NOMO-1 treated with dmso at 0.1 percent for 144 hours (cell line): Measurements from ENCODE around the gene NOS1AP.
A peak's percentile ranks its signal among the peaks of the same experiment; 100 is the strongest.
"Not testable (repeated sequence)": the region's sequence is repeated elsewhere in the genome, so short reads cannot be mapped to it uniquely, and the experiment has no call there.

ENCODE experiments used
- DNase-seq: peaks from one replicate; lab custom pipeline; 2025; ENCODE audit not compliant: unreplicated experiment; lab: John Stamatoyannopoulos, UW

NOS1AP gene

DNA sequence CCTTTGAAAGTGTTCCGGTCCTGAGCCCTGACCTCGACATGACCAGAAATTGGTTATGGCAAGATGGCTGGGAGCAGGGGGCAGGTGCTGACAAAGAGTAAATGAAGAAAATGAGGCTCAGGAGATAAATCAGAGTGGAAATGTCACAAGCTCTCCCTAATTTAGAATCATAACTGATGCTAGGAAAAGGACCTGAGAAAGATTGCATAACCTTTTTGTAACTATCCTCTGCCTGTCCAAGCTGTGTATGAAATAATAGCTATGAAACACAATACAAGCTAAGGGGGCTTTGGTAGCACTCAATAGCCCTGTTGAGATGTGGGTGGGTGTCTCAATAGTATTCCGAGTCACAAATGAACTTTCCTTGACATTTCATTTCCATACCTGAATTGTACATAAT, 12.9 kb upstream of the NOS1AP start:
- no peak for DNase-seq

- no peak for DNase-seq
These were observed 9.8 kb upstream of the NOS1AP start for GRCh38 chr1:162059721-162060120.

DNA sequence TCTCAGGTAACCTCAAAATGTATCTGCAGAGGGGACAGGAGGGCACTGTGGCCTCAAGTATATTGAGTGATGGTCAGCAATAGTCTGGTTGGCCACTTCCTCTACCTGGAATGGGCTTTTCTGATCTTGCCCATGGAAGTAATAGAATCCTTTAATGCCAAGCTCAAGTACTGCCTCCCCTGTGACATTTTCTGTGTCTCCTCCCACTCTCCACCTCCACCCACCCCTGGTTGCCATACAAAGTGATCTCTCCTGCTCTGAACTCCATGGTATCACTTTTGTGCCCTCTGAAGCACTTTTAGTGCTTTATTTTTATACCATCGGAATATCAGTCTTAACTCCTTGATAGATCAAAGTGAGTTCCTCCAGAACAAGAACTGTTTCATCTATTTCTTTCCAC, 9.2 kb upstream of the NOS1AP start:
- no peak for DNase-seq

DNA sequence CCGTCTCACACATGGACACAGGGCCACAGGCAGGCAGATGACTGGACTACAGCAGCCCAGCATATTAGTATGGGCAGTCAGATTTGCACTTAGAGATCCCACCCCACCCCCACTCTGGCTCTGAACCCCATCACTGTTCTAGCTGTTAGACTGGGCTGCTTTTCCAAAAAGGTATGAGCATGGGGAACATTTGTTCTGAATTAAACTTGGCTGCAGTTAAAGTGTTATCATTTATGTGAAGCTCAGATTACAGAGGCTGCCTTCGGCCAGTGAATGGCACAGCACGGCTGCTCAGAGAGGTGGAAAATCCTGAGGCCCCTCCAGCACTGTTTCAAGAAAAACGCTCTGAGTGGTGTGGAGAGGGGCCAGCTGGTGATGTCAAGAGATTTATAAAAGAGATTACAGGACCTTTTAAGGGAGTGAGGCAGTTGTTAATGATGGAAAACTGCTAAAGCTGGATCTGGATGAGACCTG, 6.9 kb upstream of the NOS1AP start:
- no peak for DNase-seq

GRCh38 chr1:162065016-162065415, 4.5 kb upstream of the NOS1AP start:
- DNase-seq, result no peak

GRCh38 chr1:162066836-162067235, 2.7 kb upstream of the NOS1AP start:
- DNase-seq, result not testable (repeated sequence)

DNA sequence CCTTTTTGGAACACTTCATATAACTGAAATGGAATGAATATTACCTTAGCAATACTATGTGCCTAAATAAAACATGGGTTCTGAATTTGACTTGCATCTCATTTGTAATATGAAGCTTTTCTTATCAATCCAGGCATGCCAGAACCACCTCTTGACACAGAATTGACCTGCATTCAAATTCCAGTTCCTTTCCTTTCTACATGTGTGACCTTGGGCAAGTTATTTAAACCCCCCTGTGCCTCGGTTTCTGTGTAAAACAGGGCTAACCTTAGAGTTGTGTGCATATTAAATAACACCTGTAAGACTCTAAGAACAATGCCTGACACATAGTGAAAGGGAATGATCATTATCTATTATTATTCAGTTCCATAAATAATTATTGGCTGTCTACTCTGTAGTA, 2.0 kb upstream of the NOS1AP start:
- no peak for DNase-seq

DNA sequence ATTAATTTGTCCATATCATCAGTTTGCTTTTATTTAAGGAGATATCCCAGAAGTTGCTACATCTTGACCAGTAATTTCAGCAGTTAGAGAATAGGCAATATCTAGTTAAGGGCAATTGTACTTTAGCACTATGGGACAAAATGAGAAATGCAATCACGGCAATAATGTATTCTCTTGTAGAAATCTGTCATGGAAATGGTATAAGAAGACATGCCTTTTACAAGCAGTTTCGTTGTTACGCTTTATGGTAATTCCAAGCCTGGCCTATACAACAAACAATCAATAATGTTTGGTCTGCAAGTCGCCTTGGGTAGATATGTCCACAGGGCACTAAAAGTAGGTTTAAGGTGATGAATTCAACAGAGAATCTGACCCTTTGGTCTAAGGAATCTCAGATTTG, 1.2 kb upstream of the NOS1AP start:
- no peak for DNase-seq

DNA sequence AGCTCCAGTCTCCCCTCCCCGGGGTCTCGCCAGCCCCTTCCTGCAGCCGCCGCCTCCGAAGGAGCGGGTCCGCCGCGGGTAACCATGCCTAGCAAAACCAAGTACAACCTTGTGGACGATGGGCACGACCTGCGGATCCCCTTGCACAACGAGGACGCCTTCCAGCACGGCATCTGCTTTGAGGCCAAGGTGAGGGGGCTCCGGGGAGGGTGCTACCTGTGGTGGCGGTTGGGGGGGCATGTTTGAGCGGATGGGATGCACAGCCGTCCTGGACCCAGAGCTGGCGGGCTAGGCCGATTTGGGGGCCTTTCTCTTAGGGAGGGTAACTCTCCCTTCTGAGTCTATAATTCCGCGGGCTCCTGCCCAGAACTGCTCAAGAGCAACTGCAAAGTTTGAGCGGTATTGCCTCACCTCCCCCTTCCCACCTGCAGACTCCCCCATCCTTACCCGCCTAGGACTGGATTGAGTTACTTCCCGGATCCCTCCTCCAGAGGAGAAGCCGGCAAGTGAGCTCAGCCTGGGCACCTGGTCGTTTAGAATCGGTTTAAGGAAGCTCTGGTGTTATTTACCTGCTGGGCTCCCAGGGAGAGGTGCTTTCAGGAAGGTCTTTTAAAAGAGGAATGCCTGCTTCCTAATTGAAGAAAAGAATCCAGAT, 730 bp downstream of the NOS1AP start:
- DNase-seq, result no peak

DNA sequence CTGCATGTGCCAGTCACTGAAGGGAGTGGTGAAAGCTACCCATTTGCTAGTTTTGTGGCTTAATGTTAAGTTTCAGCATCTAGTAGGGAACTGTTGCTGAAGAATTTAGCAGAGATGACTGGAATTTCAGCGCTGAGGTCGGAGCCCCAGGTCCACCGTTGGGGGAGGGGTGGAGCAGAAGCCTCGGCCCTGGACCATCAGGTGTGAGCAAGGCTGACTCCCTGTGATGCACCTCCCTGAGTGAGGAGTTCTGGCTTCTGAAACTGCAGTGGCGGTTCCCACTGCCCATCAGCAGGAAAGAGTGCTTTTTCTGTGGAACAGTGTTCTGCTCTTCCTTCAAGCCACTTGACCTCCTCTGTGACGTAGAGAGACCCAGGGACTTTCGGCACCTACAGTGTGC, 1.3 kb downstream of the NOS1AP start:
- no peak for DNase-seq

DNA sequence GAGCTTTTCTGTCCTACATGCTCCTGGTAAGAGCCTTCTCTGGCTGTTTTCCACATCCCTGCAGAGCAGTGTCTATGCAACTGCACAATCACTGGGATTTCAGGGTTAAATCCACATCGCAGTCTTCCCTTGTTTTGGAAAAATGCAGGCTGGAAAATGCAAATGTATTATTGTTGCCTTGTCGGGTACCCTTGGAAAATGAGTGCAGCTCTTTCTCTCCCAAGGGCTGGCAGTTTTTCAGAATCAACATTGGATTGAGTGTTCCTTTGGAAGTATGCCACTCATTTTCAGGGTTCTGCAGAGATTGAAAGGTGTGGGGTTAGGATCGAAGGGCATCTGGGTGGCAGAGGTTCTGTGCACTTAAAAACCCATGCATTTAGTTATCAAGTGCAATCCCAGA, 3.2 kb downstream of the NOS1AP start:
- DNase-seq, result no peak

- DNase-seq, result no peak
These were observed 5.0 kb downstream of the NOS1AP start for GRCh38 chr1:162074276-162075005.

- no peak for DNase-seq
These were observed 6.4 kb downstream of the NOS1AP start for GRCh38 chr1:162075862-162076261.

DNA sequence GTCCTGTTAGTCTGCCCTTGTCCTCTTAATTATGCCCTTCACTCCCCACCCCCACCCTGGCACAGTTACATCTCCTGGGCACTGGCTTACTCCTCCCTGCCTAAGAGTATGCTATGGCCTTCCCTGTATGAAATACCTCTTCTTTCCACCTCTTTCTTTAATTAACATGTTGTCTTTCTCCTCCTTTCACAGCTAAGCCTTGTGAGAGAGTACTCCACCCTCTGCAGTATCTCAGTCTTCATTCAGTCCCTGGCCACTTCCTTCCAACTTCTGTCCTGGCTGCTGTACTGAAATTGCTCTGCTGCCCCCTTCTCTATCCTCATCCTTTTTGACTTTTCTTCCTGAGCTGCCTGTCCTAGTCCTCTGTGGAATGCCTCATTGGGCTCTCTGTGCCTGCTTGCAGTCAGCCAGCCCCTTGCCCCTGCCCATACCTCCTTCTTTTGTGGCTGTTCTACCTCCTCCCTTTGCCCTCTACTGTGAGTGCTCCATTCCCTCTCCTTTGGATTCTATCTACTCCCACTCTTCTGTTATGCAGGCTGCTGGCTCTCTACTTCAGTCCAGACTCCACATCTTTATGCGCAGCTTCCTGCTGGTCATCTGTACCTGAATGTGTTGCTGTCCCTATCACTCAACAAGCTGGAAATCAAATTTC, 8.3 kb downstream of the NOS1AP start:
- no peak for DNase-seq

DNA sequence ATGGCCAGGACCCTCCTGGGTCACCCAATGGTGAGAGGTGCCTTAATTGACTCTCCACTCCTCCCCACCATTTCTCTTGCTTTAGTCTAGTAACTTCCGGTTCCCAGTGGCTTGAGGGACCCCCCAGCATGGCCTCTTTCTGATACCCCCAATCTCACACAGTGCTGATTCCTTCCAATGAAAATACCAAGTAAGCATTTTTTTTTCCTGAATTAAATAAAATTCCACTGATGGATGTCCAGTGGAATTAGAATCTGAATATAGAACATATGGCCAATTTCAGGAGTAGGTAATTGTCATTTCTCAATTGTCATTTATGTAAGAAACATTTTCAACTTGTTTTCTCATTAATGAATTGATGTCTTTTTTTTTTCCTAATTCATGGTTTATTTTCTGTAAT, 9.5 kb downstream of the NOS1AP start:
- DNase-seq, result no peak

GRCh38 chr1:162080472-162081015, 11.1 kb downstream of the NOS1AP start:
- DNase-seq, result no peak

DNA sequence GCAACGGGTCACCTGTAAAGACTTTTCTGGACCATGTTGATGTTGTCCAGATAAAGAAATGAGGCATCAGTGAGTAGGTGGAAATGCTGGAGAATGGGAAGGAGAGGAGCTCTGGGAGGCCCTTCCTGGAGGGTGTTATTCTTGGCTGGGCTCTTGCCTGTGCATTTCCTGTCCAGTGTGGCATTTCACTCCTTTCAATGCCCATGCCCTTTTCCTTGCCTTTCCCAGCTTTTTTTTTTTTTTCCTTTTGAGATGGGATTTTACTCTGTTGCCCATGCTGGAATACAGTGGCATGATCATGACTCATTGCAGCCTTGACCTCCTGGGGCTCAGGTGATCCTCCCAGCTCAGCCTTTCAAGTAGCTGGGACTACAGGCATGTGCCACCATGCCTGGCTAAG, 11.8 kb downstream of the NOS1AP start:
- no peak for DNase-seq

GRCh38 chr1:162082080-162082479, 12.6 kb downstream of the NOS1AP start:
- DNase-seq, result not testable (repeated sequence)

DNA sequence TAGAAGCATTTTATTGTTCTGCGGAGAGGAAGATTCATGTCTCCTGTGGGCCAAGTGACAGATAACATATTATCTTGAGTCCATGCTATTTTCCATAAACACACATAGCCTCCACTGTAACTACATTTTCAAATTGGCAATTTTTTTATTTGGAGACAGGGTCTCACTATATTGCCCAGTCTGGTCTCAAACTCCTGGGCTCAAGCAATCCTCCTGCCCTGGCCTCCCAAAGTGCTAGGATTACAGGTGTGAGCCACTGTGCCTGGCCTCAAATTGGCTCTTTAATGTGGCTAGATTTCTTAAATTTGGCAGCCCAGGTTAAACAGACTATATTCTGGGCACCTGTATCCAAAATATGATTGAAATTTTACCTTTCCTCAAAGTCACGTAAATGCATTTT, 13.8 kb downstream of the NOS1AP start:
- no peak for DNase-seq

DNA sequence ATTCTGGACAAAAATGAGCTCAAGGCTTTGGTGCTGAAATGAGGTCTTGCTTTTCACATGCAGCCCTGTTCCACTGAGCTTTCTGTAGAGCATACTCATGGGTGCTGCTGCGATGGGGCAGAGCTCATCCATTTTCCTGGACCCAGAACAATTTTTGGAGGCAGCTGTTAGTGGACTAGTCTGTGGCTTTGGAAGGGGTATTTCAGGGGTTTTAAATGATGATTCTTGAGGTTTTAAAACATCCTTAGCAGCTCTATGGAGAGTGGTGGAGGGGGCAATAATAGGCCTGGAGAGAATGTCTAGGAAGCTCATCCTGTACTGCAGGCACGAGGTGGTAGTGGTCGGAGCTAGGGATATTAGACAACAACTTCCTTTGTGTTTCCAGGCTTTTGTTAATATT, 16.5 kb downstream of the NOS1AP start:
- DNase-seq, result no peak

DNA sequence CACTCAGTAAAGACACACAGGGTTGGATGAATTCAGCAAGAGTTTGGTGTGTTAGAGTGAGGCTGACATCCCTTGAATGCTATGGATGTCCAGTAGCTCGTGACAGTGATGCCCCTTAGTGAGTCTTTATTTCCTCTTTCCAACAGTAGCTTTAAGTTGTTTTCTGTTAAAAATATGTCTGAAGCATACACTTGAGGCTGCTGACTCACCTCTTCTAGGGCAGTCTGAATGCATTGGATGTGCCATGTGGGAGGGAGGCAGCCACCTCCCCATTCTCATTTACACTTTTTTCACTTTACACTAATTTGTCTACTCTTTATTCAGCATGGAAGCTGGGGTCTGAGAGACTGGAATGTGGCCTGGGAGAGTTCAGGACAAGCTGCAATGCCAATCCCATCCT, 17.6 kb downstream of the NOS1AP start:
- peak; percentile 11 for DNase-seq

GRCh38 chr1:162087574-162087973, 18.1 kb downstream of the NOS1AP start:
- no peak for DNase-seq
